Measurements from ENCODE around the gene CCL26. TPM values are rescaled to one million over a fixed set of nuclear protein-coding genes. Genes with fewer than 3 reads are reported as not detected.

The CCL26 gene
- total and polyA plus RNA-seq, 10 of the 15 experiments (the other 5 are each of a cell fraction or from before 2014, with no cell fraction given): not detected

DNA sequence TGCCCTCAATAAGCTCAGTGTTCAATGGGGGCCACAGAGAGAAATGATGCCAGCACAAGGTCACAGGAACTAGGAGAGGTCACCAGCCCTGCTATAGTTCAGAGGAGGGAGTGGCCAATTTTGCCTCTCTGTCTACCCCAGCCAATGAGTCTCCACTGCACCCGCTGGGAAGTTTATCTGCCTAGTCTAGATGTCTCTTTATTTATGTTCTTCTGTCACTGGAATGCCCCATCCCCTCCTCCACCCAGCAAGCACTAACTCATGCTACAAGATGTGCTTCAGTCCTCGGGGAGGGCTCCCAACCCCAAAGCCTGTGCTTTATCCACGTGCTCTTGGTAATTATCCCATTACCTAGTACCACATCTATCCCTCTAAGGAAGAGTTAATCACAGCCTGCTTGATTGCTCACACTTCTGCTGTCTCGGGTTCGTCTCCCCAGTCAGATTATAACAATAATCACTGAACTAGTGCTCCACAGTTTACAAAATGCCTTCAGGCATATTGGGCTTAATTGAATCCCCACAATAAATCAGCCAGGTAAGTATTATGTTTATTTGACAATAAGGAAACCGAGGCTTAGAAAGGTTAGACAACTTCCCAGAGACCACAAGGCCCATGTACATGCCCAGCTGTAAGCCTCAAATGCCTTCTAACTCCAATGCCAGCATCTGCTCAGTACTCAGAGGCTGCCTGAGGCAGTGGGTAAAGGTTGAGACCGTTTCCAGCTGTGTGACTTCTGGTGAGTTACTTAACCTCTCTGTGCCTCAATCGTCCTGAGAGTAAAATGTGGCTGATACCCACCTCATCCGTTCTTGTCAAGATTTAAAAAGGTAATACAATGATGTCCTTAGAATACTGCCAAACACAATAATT lies 37.2 kb downstream of the CCL26 start (continued):
- TF ChIP-seq LARP7 (IDR thresholded peaks at IDR 0.05) (no peak), STAT3 (IDR thresholded peaks at IDR 0.05; ENCODE audit: low read depth, low read length) (no peak), RAD51 (IDR thresholded peaks at IDR 0.05) (no peak)

DNA sequence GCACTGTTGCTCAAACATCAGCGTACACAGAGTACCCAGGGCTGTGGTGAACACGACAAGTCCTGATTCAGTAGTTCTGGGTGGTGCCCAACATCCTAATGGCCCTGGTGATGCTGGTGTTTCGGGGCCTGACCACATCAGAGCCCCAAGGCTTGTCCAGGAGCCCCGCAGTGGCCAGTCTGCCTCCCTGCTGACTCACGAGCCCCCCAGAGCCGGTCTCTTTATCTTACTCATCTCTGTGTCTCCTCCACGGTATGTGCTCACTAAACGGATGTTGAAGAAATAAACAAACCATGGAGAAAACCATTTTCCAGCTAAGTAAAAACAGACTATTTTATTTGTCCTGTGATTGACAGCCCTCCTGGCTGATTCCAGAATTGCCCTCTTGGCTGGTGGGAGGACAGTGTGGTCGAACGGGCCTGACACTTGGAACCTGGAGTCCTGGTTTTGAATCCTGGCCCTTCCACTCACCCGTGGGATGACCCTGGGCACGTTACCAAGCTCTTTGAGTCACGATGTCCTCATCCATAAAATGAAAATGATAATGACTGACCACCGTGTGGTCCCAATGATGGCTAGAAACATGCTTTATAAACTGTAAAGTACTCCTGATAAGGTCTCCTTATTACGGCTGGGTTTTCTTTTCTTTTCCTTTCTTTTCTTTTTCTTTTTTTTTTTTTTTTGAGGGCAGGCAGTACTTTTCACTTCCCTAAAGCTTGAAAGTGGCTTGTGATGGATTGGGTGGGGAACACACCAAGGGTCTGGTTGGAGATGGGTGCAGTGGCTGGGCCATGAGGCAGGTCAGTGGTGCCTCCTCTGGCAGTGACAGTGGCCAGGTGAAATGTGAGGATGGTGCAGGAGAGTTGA lies 39.0 kb downstream of the CCL26 start:
- intact Hi-C loops (cut with micrococcal nuclease; ENCODE audit: unreplicated experiment) (no loop called here), in situ Hi-C loops (cut with MboI) (no loop called here)
- ATAC-seq (no peak), FAIRE-seq (no peak), DNase-seq (ENCODE audit: low read depth, low spot score) (no peak)
- SMC1A ChIA-PET (ENCODE audit: uncharacterized antibody, unreplicated experiment): interaction anchor here (1.1 kb wide), 1 partner anchor 21 kb away, joined by 3 read pairs; no protein-coding TSS in a partner anchor
- H3K9ac ChIP-seq (ENCODE audit: control insufficient read depth, insufficient read depth, low read length): no peak overlapping the region
- no peak overlapping the region for H3K4me3 ChIP-seq
- 33% methylated on average over 15 of the region's 15 CpGs for WGBS (ENCODE audit: insufficient coverage, insufficient replicate concordance, low lambda C conversion rate, missing lambda C conversion rate)
- H3K27me3 ChIP-seq (replicated peaks in 1 of 2; ENCODE audit: control insufficient read depth in 2 of 2, insufficient read depth in 2 of 2, low read length in 1 of 2): no peaks in the 10 kb centered on the region
- no peaks in the 10 kb centered on the region for H3K79me2 ChIP-seq (ENCODE audit: control insufficient read depth, insufficient read depth, low read length)
- CTCF ChIA-PET: interaction anchor here (1.0 kb wide), 1 partner anchor 88 kb away, joined by 3 read pairs; no protein-coding TSS in a partner anchor
- H3K9me3 ChIP-seq (replicated peaks; ENCODE audit: control insufficient read depth, insufficient read depth, low read length): no peaks in the 10 kb centered on the region
- no peak overlapping the region for H2AFZ ChIP-seq (ENCODE audit: control insufficient read depth, low read depth, low read length)
- peaks cover 11% of the 10 kb centered on the region for H3K4me1 ChIP-seq (ENCODE audit: control insufficient read depth, insufficient read depth, low read length)
- POLR2A ChIA-PET: no interaction called here
- no peak overlapping the region for H3K4me2 ChIP-seq (ENCODE audit: control insufficient read depth, insufficient read depth)
- no TSS peak for BruUV-seq (replicated peaks)
- H4K20me1 ChIP-seq (ENCODE audit: control insufficient read depth, insufficient read depth): no peaks in the 10 kb centered on the region
- RAD21 ChIA-PET (ENCODE audit: unreplicated experiment): interaction anchor here (0.8 kb wide), 1 partner anchor 30 kb away, joined by 4 read pairs; no protein-coding TSS in a partner anchor
- H3K27ac ChIP-seq (ENCODE audit: control insufficient read depth, insufficient read depth): no peak overlapping the region
- TF ChIP-seq, protein P1, sequence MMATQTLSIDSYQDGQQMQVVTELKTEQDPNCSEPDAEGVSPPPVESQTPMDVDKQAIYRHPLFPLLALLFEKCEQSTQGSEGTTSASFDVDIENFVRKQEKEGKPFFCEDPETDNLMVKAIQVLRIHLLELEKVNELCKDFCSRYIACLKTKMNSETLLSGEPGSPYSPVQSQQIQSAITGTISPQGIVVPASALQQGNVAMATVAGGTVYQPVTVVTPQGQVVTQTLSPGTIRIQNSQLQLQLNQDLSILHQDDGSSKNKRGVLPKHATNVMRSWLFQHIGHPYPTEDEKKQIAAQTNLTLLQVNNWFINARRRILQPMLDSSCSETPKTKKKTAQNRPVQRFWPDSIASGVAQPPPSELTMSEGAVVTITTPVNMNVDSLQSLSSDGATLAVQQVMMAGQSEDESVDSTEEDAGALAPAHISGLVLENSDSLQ (IDR thresholded peaks at IDR 0.05): peak; percentile 50; the same call in 1 of the 2 replicates
- TF ChIP-seq MEF2B (IDR thresholded peaks at IDR 0.05; ENCODE audit: partially characterized antibody, poor library complexity, severe bottlenecking): no peak
- H3K36me3 ChIP-seq (ENCODE audit: control insufficient read depth in 2 of 2, insufficient read depth in 2 of 2, low read length in 1 of 2): no peaks in the 10 kb centered on the region

All from GM12878 (cell line).